Activated CD8-positive, alpha-beta memory T cell treated with anti-CD3 and anti-CD28 coated beads, Interleukin-2, amount 10 ng/mL, durations not matched to agents 7 days and 5 days (primary cell): ENCODE measurements around the gene UCK2. TPM values are rescaled to one million over a fixed set of nuclear protein-coding genes. Genes with fewer than 3 reads are reported as not detected.
"Not testable (repeated sequence)": the region's sequence is repeated elsewhere in the genome, so short reads cannot be mapped to it uniquely, and the experiment has no call there.

Experiments used
- ATAC-seq: fragments of 150-1000 bp; cut with Tn5 transposase; one replicate; pipeline ENCODE4 v1.10.0; 2021; ENCODE audit warnings: moderate library complexity
- CTCF ChIA-PET: fragments of 350-600 bp; sonication (Branson Sonifier 250); formaldehyde crosslinking; loops from one replicate; lab custom pipeline; 2021; ENCODE audit warnings: antibody characterized with exemption; lab: Charles Lee
- DNase-seq: peaks from one replicate; pipeline ENCODE4 v3.0.0-alpha.2; 2020
- H3K27ac Mint-ChIP-seq: one replicate; pipeline ENCODE4 v1.8.0; 2021; ENCODE audit warnings: mild to moderate bottlenecking, mixed read lengths
- H3K27me3 Mint-ChIP-seq: one replicate; pipeline ENCODE4 v1.8.0; 2021; ENCODE audit warnings: mixed read lengths
- H3K36me3 Mint-ChIP-seq: one replicate; pipeline ENCODE4 v1.8.0; 2021; ENCODE audit warnings: mild to moderate bottlenecking, mixed read lengths
- H3K4me1 Mint-ChIP-seq: one replicate; pipeline ENCODE4 v1.8.0; 2021; ENCODE audit warnings: mixed read lengths
- H3K4me3 Mint-ChIP-seq: one replicate; pipeline ENCODE4 v1.8.0; 2021; ENCODE audit warnings: mild to moderate bottlenecking, moderate library complexity, mixed read lengths
- H3K9me3 Mint-ChIP-seq: one replicate; pipeline ENCODE4 v1.8.0; 2022; ENCODE audit warnings: low read depth, mixed read lengths
- total RNA-seq, 2 experiments: library from RNA; stranded (reverse); gene quantifications; one replicate each; pipeline ENCODE4 v1.2.3, GENCODE V29; 2021

UCK2 gene
- total RNA-seq: 10 to 100 TPM; 50.7 to 70.3 TPM

- no peaks in the 10 kb centered on the region for H3K9me3 Mint-ChIP-seq
- peak; percentile 82 for ATAC-seq
- peak within 1 kb of the TSS; percentile 91 for H3K4me3 Mint-ChIP-seq
- H3K4me1 Mint-ChIP-seq: peaks cover 31% of the 10 kb centered on the region
- DNase-seq: peak; percentile 77
- CTCF ChIA-PET: interaction anchor here (1.0 to 4.0 kb wide), 4 partner anchors 9 to 226 kb away, joined by 3 to 17 read pairs (median 3); no protein-coding TSS in a partner anchor
- peaks cover 6% of the 10 kb centered on the region for H3K36me3 Mint-ChIP-seq
- peak within 1 kb of the TSS; percentile 85 for H3K27ac Mint-ChIP-seq
- H3K27me3 Mint-ChIP-seq: no peaks in the 10 kb centered on the region
Measured at GRCh38 chr1:165827268-165828102, at the start of gene UCK2. Gene UCK2, plus strand, starts transcription at chr1:165827614. Its CDS starts 220 bp downstream, at chr1:165827834.

DNA sequence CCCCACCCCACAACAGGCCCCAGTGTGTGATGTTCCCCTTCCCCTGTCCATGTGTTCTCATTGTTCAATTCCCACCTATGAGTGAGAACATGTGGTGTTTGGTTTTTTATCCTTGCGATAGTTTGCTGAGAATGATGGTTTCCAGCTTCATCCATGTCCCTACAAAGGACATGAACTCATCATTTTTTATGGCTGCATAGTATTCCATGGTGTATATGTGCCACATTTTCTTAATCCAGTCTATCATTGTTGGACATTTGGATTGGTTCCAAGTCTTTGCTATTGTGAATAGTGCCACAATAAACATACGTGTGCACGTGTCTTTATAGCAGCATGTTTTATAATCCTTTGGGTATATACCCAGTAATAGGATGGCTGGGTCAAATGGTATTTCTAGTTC is 49.2 kb upstream of the UCK2 start:
- H3K4me1 Mint-ChIP-seq, H3K9me3 Mint-ChIP-seq, ATAC-seq, H3K27ac Mint-ChIP-seq, DNase-seq, H3K4me3 Mint-ChIP-seq, H3K36me3 Mint-ChIP-seq, CTCF ChIA-PET: not testable (repeated sequence)
- peaks cover 15% of the 10 kb centered on the region for H3K27me3 Mint-ChIP-seq

DNA sequence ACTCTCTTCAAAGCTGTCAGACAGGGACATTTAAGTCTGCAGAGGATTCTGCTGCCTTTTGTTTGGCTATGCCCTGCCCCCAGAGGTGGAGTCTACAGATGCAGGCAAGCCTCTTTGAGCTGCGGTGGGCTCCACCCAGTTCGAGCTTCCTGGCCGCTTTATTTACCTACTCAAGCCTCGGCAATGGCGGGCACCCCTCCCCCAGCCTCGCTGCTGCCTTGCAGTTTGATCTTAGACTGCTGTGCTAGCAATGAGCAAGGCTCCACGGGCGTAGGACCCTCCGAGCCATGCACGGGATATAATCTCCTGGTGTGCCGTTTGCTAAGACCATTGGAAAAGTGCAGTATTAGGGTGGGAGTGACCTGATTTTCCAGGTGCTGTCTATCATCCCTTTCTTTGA is 43.9 kb upstream of the UCK2 start:
- H3K4me1 Mint-ChIP-seq, H3K27ac Mint-ChIP-seq, H3K36me3 Mint-ChIP-seq, CTCF ChIA-PET, ATAC-seq, H3K4me3 Mint-ChIP-seq, DNase-seq, H3K9me3 Mint-ChIP-seq: not testable (repeated sequence)
- peaks cover 14% of the 10 kb centered on the region for H3K27me3 Mint-ChIP-seq

GRCh38 chr1:165787741-165788140 is 39.7 kb upstream of the UCK2 start:
- Mint-ChIP-seq H3K27me3 (peaks cover 16% of the 10 kb centered on the region), H3K27ac (no peak overlapping the region), H3K4me3 (no peak overlapping the region), H3K9me3 (peaks cover 3% of the 10 kb centered on the region), H3K36me3 (peaks cover 2% of the 10 kb centered on the region), H3K4me1 (peaks cover 2% of the 10 kb centered on the region)
- DNase-seq: no peak
- CTCF ChIA-PET: no interaction called here
- no peak for ATAC-seq

DNA sequence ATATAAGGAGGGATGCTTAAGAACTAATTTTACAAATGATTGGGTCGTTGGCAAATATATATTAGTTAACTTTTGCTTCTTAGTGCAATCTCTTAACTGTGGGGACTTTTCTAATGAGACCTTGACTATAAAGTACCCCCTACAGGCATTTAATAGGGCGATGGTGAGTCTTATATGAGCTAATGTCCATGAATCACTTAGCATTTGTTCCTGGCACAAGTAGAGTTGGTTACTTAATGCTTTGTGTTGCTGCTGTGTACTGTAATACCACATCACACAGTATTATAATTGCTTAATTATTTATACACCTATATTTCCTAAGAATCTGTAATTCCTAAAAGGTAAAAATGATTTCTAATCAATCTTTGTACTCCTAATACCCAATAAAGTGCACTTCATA is 33.5 kb upstream of the UCK2 start:
- Mint-ChIP-seq H3K36me3 (no peaks in the 10 kb centered on the region), H3K27ac (no peak overlapping the region), H3K9me3 (no peaks in the 10 kb centered on the region), H3K4me1 (no peaks in the 10 kb centered on the region), H3K4me3 (no peak overlapping the region), H3K27me3 (peaks cover 26% of the 10 kb centered on the region)
- CTCF ChIA-PET: no interaction called here
- ATAC-seq (no peak), DNase-seq (no peak)

DNA sequence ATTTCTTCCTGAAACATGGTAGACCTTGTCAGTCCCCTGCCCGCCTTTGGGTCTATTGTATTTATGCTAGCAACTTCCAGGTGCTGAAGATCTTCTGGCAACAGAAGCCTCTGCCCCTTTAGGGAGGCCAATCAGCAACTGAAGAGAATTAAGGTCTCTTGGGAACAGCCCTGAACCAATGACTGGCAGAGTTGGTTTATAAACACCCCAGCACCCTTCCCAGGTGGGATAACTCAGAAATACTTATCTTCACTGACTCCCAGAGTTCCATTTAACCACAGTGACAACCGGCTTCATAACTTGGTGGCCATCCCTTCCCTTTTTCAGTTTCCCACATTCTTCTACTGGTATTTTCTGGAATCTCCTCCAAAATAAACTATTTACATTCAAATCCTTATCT is 31.5 kb upstream of the UCK2 start:
- CTCF ChIA-PET: no interaction called here
- ATAC-seq (no peak), DNase-seq (no peak)
- Mint-ChIP-seq H3K4me1 (no peaks in the 10 kb centered on the region), H3K9me3 (peaks cover 3% of the 10 kb centered on the region), H3K27me3 (peaks cover 32% of the 10 kb centered on the region), H3K36me3 (no peaks in the 10 kb centered on the region), H3K4me3 (no peak overlapping the region), H3K27ac (no peak overlapping the region)

DNA sequence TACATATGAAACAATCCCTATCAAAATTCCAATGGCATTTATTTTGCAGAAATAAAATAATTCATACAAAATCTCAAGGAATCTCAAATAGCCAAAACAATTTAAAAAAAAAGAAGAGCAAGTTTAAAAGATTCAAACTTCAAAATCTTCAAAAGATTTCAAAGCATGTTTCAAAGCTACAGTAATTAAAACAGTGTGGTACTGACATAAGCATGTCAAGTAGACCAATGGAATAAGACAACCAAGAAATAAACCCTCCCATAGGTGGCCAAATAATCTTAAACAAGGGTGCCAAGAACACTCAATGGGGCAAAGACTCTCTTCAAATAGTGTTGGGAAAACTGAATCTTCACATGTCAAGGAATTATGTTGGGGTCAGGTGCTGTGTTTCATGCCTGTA is 28.0 kb upstream of the UCK2 start:
- ATAC-seq (no peak), DNase-seq (no peak)
- Mint-ChIP-seq H3K4me1 (no peaks in the 10 kb centered on the region), H3K27ac (no peak overlapping the region), H3K36me3 (peaks cover 2% of the 10 kb centered on the region), H3K27me3 (peaks cover 32% of the 10 kb centered on the region), H3K4me3 (no peak overlapping the region), H3K9me3 (peaks cover 3% of the 10 kb centered on the region)
- CTCF ChIA-PET: no interaction called here

DNA sequence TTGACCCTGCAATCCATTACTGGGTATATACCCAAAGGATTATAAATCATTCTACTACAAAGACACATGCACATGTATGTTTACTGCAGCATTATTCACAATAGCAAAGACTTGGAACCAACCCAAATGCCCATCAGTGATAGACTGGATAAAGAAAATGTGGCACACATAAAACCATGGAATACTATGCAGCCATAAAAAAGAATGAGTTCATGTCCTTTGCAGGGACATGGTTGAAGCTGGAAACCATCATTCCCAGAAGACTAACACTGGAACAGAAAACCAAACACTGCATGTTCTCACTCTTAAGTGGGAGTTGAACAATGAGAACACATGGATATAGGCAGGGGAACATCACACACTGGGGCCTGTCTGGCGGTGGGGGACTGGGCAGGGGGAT is 22.9 kb upstream of the UCK2 start:
- H3K9me3 Mint-ChIP-seq, H3K36me3 Mint-ChIP-seq, H3K4me3 Mint-ChIP-seq, ATAC-seq, CTCF ChIA-PET, H3K4me1 Mint-ChIP-seq, DNase-seq, H3K27ac Mint-ChIP-seq: not testable (repeated sequence)
- peaks cover 26% of the 10 kb centered on the region for H3K27me3 Mint-ChIP-seq

DNA sequence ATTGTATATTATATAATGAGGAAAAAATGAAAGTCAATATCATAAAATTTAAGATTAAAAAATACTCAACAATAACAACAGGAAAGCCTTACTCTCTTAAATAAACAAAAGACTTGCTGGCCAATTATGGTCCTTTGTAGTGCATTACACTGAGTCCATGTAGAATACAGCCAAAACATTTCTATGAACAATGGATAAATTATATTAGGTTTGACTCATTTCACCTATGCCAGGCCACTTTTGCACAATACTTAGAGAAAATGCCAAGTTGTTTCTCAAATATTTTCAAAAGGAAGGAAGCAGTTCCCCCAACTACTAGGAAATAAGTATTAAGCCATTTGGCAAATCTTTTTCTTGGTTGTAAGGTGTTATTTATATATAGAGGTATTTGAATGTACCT is 19.8 kb upstream of the UCK2 start:
- H3K27me3 Mint-ChIP-seq: peaks cover 22% of the 10 kb centered on the region
- CTCF ChIA-PET: interaction anchor here (1.2 kb wide), 1 partner anchor 107 kb away, joined by 4 read pairs; no protein-coding TSS in a partner anchor
- H3K4me1 Mint-ChIP-seq: no peaks in the 10 kb centered on the region
- H3K36me3 Mint-ChIP-seq: peaks cover 2% of the 10 kb centered on the region
- no peak overlapping the region for H3K4me3 Mint-ChIP-seq
- ATAC-seq (no peak), DNase-seq (no peak)
- no peak overlapping the region for H3K27ac Mint-ChIP-seq
- no peaks in the 10 kb centered on the region for H3K9me3 Mint-ChIP-seq

- H3K27ac Mint-ChIP-seq: no peak overlapping the region
Measured at GRCh38 chr1:165815725-165816124, 11.7 kb upstream of the UCK2 start.

GRCh38 chr1:165816157-165816556 is 11.3 kb upstream of the UCK2 start:
- H3K27ac Mint-ChIP-seq: no peak overlapping the region
- ATAC-seq (no peak), DNase-seq (no peak)
- peaks cover 3% of the 10 kb centered on the region for H3K27me3 Mint-ChIP-seq
- CTCF ChIA-PET: no interaction called here
- H3K4me1 Mint-ChIP-seq: no peaks in the 10 kb centered on the region
- H3K36me3 Mint-ChIP-seq: no peaks in the 10 kb centered on the region
- no peak overlapping the region for H3K4me3 Mint-ChIP-seq
- no peaks in the 10 kb centered on the region for H3K9me3 Mint-ChIP-seq

More at GRCh38 chr1:165815725-165816124, 11.7 kb upstream of the UCK2 start:
- no peak for ATAC-seq
- Mint-ChIP-seq H3K36me3 (no peaks in the 10 kb centered on the region), H3K4me1 (no peaks in the 10 kb centered on the region), H3K4me3 (no peak overlapping the region), H3K27me3 (peaks cover 3% of the 10 kb centered on the region), H3K9me3 (no peaks in the 10 kb centered on the region)
- DNase-seq: no peak
- CTCF ChIA-PET: interaction anchor here (2.1 kb wide), 1 partner anchor 108 kb away, joined by 4 read pairs; no protein-coding TSS in a partner anchor

- CTCF ChIA-PET: no interaction called here
- peaks cover 3% of the 10 kb centered on the region for H3K27me3 Mint-ChIP-seq
- no peak for DNase-seq
Measured at GRCh38 chr1:165816826-165817497, 10.5 kb upstream of the UCK2 start.

GRCh38 chr1:165823552-165824268 is 3.7 kb upstream of the UCK2 start:
- peaks cover 14% of the 10 kb centered on the region for H3K4me1 Mint-ChIP-seq
- no peaks in the 10 kb centered on the region for H3K27me3 Mint-ChIP-seq
- CTCF ChIA-PET: interaction anchor here (0.6 to 1.5 kb wide), 4 partner anchors 48 to 231 kb away, joined by 3 to 4 read pairs (median 3); no protein-coding TSS in a partner anchor
- H3K36me3 Mint-ChIP-seq: no peaks in the 10 kb centered on the region
- no peak overlapping the region for H3K27ac Mint-ChIP-seq
- ATAC-seq (no peak), DNase-seq (no peak)
- no peak overlapping the region for H3K4me3 Mint-ChIP-seq
- no peaks in the 10 kb centered on the region for H3K9me3 Mint-ChIP-seq

More at GRCh38 chr1:165816826-165817497, 10.5 kb upstream of the UCK2 start:
- no peak for ATAC-seq
- Mint-ChIP-seq H3K36me3 (no peaks in the 10 kb centered on the region), H3K27ac (no peak overlapping the region), H3K9me3 (no peaks in the 10 kb centered on the region), H3K4me3 (no peak overlapping the region), H3K4me1 (no peaks in the 10 kb centered on the region)
